CD4-positive, alpha-beta T cell treated with Interleukin-15 for 1 hour (primary cell): ENCODE results near the gene TENM4.

Source experiments
- DNase-seq: peaks from one replicate; pipeline ENCODE4 v3.0.0-alpha.2; 2020

TENM4 gene

GRCh38 chr11:79287952-79288351, 152.9 kb downstream of the TENM4 start:
- DNase-seq, result no peak

- no peak for DNase-seq
Observed at GRCh38 chr11:79285756-79286155, 155.1 kb downstream of the TENM4 start.

- DNase-seq, result no peak
Observed at GRCh38 chr11:79276736-79277325, 164.0 kb downstream of the TENM4 start.

- DNase-seq, result no peak
Observed at GRCh38 chr11:79274636-79275331, 166.0 kb downstream of the TENM4 start.

- no peak for DNase-seq
Observed at GRCh38 chr11:79273781-79274180, 167.0 kb downstream of the TENM4 start.

- DNase-seq, result no peak
Observed at GRCh38 chr11:79269611-79270307, 171.1 kb downstream of the TENM4 start.

GRCh38 chr11:79266396-79266795, 174.4 kb downstream of the TENM4 start:
- DNase-seq, result no peak

GRCh38 chr11:79265756-79266322, 175.0 kb downstream of the TENM4 start:
- no peak for DNase-seq

GRCh38 chr11:79264284-79264683, 176.5 kb downstream of the TENM4 start:
- DNase-seq, result no peak

- DNase-seq, result no peak
Observed at GRCh38 chr11:79263001-79263400, 177.8 kb downstream of the TENM4 start.

GRCh38 chr11:79262221-79262620, 178.6 kb downstream of the TENM4 start:
- DNase-seq, result no peak

- no peak for DNase-seq
Observed at GRCh38 chr11:79261684-79262083, 179.1 kb downstream of the TENM4 start.

GRCh38 chr11:79259800-79260199, 181.0 kb downstream of the TENM4 start:
- no peak for DNase-seq

- DNase-seq, result no peak
Observed at GRCh38 chr11:79258576-79258975, 182.3 kb downstream of the TENM4 start.

- DNase-seq, result no peak
Observed at GRCh38 chr11:79255965-79256364, 184.9 kb downstream of the TENM4 start.

GRCh38 chr11:79253280-79253679, 187.6 kb downstream of the TENM4 start:
- DNase-seq, result no peak

GRCh38 chr11:79249295-79249993, 191.4 kb downstream of the TENM4 start:
- no peak for DNase-seq

- no peak for DNase-seq
Observed at GRCh38 chr11:79244798-79245197, 196.0 kb downstream of the TENM4 start.

- DNase-seq, result no peak
Observed at GRCh38 chr11:79244241-79244772, 196.5 kb downstream of the TENM4 start.

- DNase-seq, result no peak
Observed at GRCh38 chr11:79243422-79244210, 197.2 kb downstream of the TENM4 start.

GRCh38 chr11:79242616-79243015, 198.2 kb downstream of the TENM4 start:
- DNase-seq, result no peak

GRCh38 chr11:79241852-79242241, 199.0 kb downstream of the TENM4 start:
- DNase-seq, result no peak
